Measurements from ENCODE around the gene TMEM101.

The TMEM101 gene

GRCh38 chr17:43987131-43988021 lies 27.4 kb downstream of the TMEM101 start (continued):
- no peak for TF ChIP-seq ESRRG (CRISPR knock-in tag; IDR thresholded peaks at IDR 0.05)
- TF ChIP-seq TOX (CRISPR knock-in tag; IDR thresholded peaks at IDR 0.05; ENCODE audit: borderline replicate concordance): no peak
- no peak for TF ChIP-seq GLIS3 (CRISPR knock-in tag; IDR thresholded peaks at IDR 0.05)
- no peak for TF ChIP-seq POU6F1 (CRISPR knock-in tag; IDR thresholded peaks at IDR 0.05; ENCODE audit: borderline replicate concordance, low read depth)

- TF ChIP-seq ZNF565 (CRISPR knock-in tag; conservative IDR thresholded peaks at IDR 0.05; ENCODE audit: low read depth): no peak
- no peak for TF ChIP-seq ISL1 (CRISPR knock-in tag; IDR thresholded peaks at IDR 0.05)
- TF ChIP-seq BACH2 (CRISPR knock-in tag; IDR thresholded peaks at IDR 0.05; ENCODE audit: borderline replicate concordance): no peak
- TF ChIP-seq GLIS3 (CRISPR knock-in tag; IDR thresholded peaks at IDR 0.05): no peak
- no peak for TF ChIP-seq TCF4 (CRISPR knock-in tag; IDR thresholded peaks at IDR 0.05; ENCODE audit: borderline replicate concordance)
- TF ChIP-seq ZNF8 (CRISPR knock-in tag; IDR thresholded peaks at IDR 0.05): no peak
- TF ChIP-seq ZFP30 (CRISPR knock-in tag; IDR thresholded peaks at IDR 0.05): no peak
- no peak for TF ChIP-seq RARB (CRISPR knock-in tag; IDR thresholded peaks at IDR 0.05)
- no peak for TF ChIP-seq TSHZ2 (CRISPR knock-in tag; IDR thresholded peaks at IDR 0.05)
- ATAC-seq: no peak
These were observed 28.4 kb downstream of the TMEM101 start for GRCh38 chr17:43986225-43986981.

- peak; percentile 36; the same call in 2 of the 3 replicates for ATAC-seq
- TF ChIP-seq ZNF565 (CRISPR knock-in tag; conservative IDR thresholded peaks at IDR 0.05; ENCODE audit: low read depth): no peak
- TF ChIP-seq CSRNP3 (CRISPR knock-in tag; IDR thresholded peaks at IDR 0.05): no peak
- no peak for TF ChIP-seq ARNTL (CRISPR knock-in tag; IDR thresholded peaks at IDR 0.05; ENCODE audit: borderline replicate concordance, low read depth)
- no peak for TF ChIP-seq CSDC2 (CRISPR knock-in tag; IDR thresholded peaks at IDR 0.05)
- no peak for TF ChIP-seq RARB (CRISPR knock-in tag; IDR thresholded peaks at IDR 0.05)
- no peak for TF ChIP-seq ZC3H10 (CRISPR knock-in tag; IDR thresholded peaks at IDR 0.05)
- no peak for TF ChIP-seq TCF4 (CRISPR knock-in tag; IDR thresholded peaks at IDR 0.05; ENCODE audit: borderline replicate concordance)
- no peak for TF ChIP-seq ZFP3 (CRISPR knock-in tag; IDR thresholded peaks at IDR 0.05)
- no peak for TF ChIP-seq TOX (CRISPR knock-in tag; IDR thresholded peaks at IDR 0.05; ENCODE audit: borderline replicate concordance)
- no peak for TF ChIP-seq PPARA (CRISPR knock-in tag; IDR thresholded peaks at IDR 0.05; ENCODE audit: borderline replicate concordance)
- TF ChIP-seq ISL1 (CRISPR knock-in tag; IDR thresholded peaks at IDR 0.05): no peak
- no peak for TF ChIP-seq ESRRG (CRISPR knock-in tag; IDR thresholded peaks at IDR 0.05)
- TF ChIP-seq CREB5 (CRISPR knock-in tag; IDR thresholded peaks at IDR 0.05; ENCODE audit: low read depth): no peak
- no peak for TF ChIP-seq SNAI2 (CRISPR knock-in tag; IDR thresholded peaks at IDR 0.05)
- TF ChIP-seq PATZ1 (CRISPR knock-in tag; IDR thresholded peaks at IDR 0.05; ENCODE audit: borderline replicate concordance): no peak
- no peak for TF ChIP-seq ZNF8 (CRISPR knock-in tag; IDR thresholded peaks at IDR 0.05)
- no peak for TF ChIP-seq BACH2 (CRISPR knock-in tag; IDR thresholded peaks at IDR 0.05; ENCODE audit: borderline replicate concordance)
- TF ChIP-seq POU6F1 (CRISPR knock-in tag; IDR thresholded peaks at IDR 0.05; ENCODE audit: borderline replicate concordance, low read depth): no peak
- no peak for TF ChIP-seq ZNF70 (CRISPR knock-in tag; IDR thresholded peaks at IDR 0.05)
These were observed 30.2 kb downstream of the TMEM101 start for GRCh38 chr17:43984521-43984920.
